ENCODE measurements around the gene CRACR2B. TPM values are rescaled to one million over a fixed set of nuclear protein-coding genes. Genes with fewer than 3 reads are reported as not detected.

The CRACR2B gene
- total and polyA plus RNA-seq, 10 of the 15 experiments (the other 5 are each of a cell fraction or from before 2014, with no cell fraction given) = 0.10 to 33.7 (median 12.7) TPM

- H3K9me3 ChIP-seq (replicated peaks; ENCODE audit: control insufficient read depth, insufficient read depth, low read length) = no peaks in the 10 kb centered on the region
- FAIRE-seq (no peak), DNase-seq (ENCODE audit: low read depth, low spot score) (no peak), ATAC-seq (no peak)
- H3K79me2 ChIP-seq (ENCODE audit: control insufficient read depth, insufficient read depth, low read length) = no peaks in the 10 kb centered on the region
- no peak overlapping the region for H3K4me3 ChIP-seq
- ChIA-PET POLR2A (interaction anchor here (1.1 kb wide), 1 partner anchor 22 kb away, joined by 3 read pairs; no protein-coding TSS in a partner anchor), SMC1A (ENCODE audit: uncharacterized antibody, unreplicated experiment) (no interaction called here), RAD21 (ENCODE audit: unreplicated experiment) (no interaction called here), CTCF (no interaction called here)
- H3K27ac ChIP-seq (ENCODE audit: control insufficient read depth, insufficient read depth) = no peak overlapping the region
- H4K20me1 ChIP-seq (ENCODE audit: control insufficient read depth, insufficient read depth) = no peaks in the 10 kb centered on the region
- TF ChIP-seq CBFB (IDR thresholded peaks at IDR 0.05; ENCODE audit: low read depth) (no peak), RAD21 (IDR thresholded peaks at IDR 0.05; ENCODE audit: insufficient read depth, low read depth, low read length) (no peak)
- TF ChIP-seq, protein P1, sequence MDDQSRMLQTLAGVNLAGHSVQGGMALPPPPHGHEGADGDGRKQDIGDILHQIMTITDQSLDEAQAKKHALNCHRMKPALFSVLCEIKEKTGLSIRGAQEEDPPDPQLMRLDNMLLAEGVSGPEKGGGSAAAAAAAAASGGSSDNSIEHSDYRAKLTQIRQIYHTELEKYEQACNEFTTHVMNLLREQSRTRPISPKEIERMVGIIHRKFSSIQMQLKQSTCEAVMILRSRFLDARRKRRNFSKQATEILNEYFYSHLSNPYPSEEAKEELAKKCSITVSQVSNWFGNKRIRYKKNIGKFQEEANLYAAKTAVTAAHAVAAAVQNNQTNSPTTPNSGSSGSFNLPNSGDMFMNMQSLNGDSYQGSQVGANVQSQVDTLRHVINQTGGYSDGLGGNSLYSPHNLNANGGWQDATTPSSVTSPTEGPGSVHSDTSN (IDR thresholded peaks at IDR 0.05; ENCODE audit: insufficient replicate concordance, low read depth, low read length) = no peak
- H3K4me2 ChIP-seq (ENCODE audit: control insufficient read depth, insufficient read depth) = no peak overlapping the region
- H2AFZ ChIP-seq (ENCODE audit: control insufficient read depth, low read depth, low read length) = no peak overlapping the region
- intact Hi-C loops (cut with micrococcal nuclease; ENCODE audit: unreplicated experiment) = no loop called here
- in situ Hi-C loops (cut with MboI) = no loop called here
- H3K4me1 ChIP-seq (ENCODE audit: control insufficient read depth, insufficient read depth, low read length) = no peaks in the 10 kb centered on the region
- BruUV-seq (replicated peaks) = no TSS peak
- H3K27me3 ChIP-seq (replicated peaks in 1 of 2; ENCODE audit: control insufficient read depth in 2 of 2, insufficient read depth in 2 of 2, low read length in 1 of 2) = no peaks in the 10 kb centered on the region
- 87% methylated on average over 25 of the region's 25 CpGs for WGBS (ENCODE audit: insufficient coverage, insufficient replicate concordance, low lambda C conversion rate, missing lambda C conversion rate)
- H3K9ac ChIP-seq (ENCODE audit: control insufficient read depth, insufficient read depth, low read length) = no peak overlapping the region
- no peaks in the 10 kb centered on the region; a peak in 1 of 4 replicates for H3K36me3 ChIP-seq (ENCODE audit: control insufficient read depth in 2 of 2, insufficient read depth in 2 of 2, low read length in 1 of 2)
Observed at GRCh38 chr11:869399-870126, 41.8 kb downstream of the CRACR2B start.

DNA sequence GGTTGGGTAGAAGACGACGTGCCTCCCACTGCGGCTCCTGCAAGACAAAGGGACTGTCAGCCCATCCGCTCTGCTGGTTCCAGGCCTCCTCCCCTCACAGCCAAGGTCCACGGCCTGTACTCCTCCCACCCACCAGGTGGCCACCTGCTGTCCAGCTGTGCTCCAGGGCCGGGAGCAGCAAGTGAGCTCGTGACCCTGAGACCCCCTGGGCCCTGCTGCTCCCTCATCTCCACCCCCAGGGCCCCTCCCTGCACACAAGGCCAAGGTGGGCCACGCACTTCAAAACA is 42.4 kb downstream of the CRACR2B start:
- H3K9me3 ChIP-seq (replicated peaks; ENCODE audit: control insufficient read depth, insufficient read depth, low read length) = no peaks in the 10 kb centered on the region
- H2AFZ ChIP-seq (ENCODE audit: control insufficient read depth, low read depth, low read length) = no peak overlapping the region
- WGBS (ENCODE audit: insufficient coverage, insufficient replicate concordance, low lambda C conversion rate, missing lambda C conversion rate) = 48% methylated on average over 8 of the region's 8 CpGs
- no peak overlapping the region for H3K9ac ChIP-seq (ENCODE audit: control insufficient read depth, insufficient read depth, low read length)
- H3K4me1 ChIP-seq (ENCODE audit: control insufficient read depth, insufficient read depth, low read length) = no peaks in the 10 kb centered on the region
- CTCF ChIA-PET = no interaction called here
- H3K27ac ChIP-seq (ENCODE audit: control insufficient read depth, insufficient read depth) = no peak overlapping the region
- no peaks in the 10 kb centered on the region for H3K79me2 ChIP-seq (ENCODE audit: control insufficient read depth, insufficient read depth, low read length)
- intact Hi-C loops (cut with micrococcal nuclease; ENCODE audit: unreplicated experiment) (no loop called here), in situ Hi-C loops (cut with MboI) (no loop called here)
- no TSS peak for BruUV-seq (replicated peaks)
- SMC1A ChIA-PET (ENCODE audit: uncharacterized antibody, unreplicated experiment) = no interaction called here
- H4K20me1 ChIP-seq (ENCODE audit: control insufficient read depth, insufficient read depth) = no peaks in the 10 kb centered on the region
- RAD21 ChIA-PET (ENCODE audit: unreplicated experiment) = no interaction called here
- FAIRE-seq = no peak
- DNase-seq (ENCODE audit: low read depth, low spot score) = no peak
- H3K4me2 ChIP-seq (ENCODE audit: control insufficient read depth, insufficient read depth) = no peak overlapping the region
- H3K27me3 ChIP-seq (replicated peaks in 1 of 2; ENCODE audit: control insufficient read depth in 2 of 2, insufficient read depth in 2 of 2, low read length in 1 of 2) = no peaks in the 10 kb centered on the region
- POLR2A ChIA-PET = no interaction called here
- ATAC-seq = 0 out of 3 replicates have a peak, but pooled peaks have one; percentile 16
- H3K4me3 ChIP-seq = no peak overlapping the region
- no peaks in the 10 kb centered on the region; a peak in 1 of 4 replicates for H3K36me3 ChIP-seq (ENCODE audit: control insufficient read depth in 2 of 2, insufficient read depth in 2 of 2, low read length in 1 of 2)
- TF ChIP-seq TAF1 (IDR thresholded peaks at IDR 0.05; ENCODE audit: borderline replicate concordance, low read depth, low read length) = no peak
- no peak for TF ChIP-seq E2F8 (IDR thresholded peaks at IDR 0.05; ENCODE audit: low read depth, partially characterized antibody)
- TF ChIP-seq CEBPZ (IDR thresholded peaks at IDR 0.05; ENCODE audit: low read depth, low read length) = no peak
- no peak for TF ChIP-seq SPI1 (IDR thresholded peaks at IDR 0.05; ENCODE audit: borderline replicate concordance, insufficient read depth, low read depth, low read length)
